Activated CD8-positive, alpha-beta memory T cell treated with anti-CD3 and anti-CD28 coated beads, Interleukin-2, amount 50 U/mL, for 24 hours (primary cell): ENCODE data around the gene RABGGTA.

Experiments
- DNase-seq: peaks from one replicate; pipeline ENCODE4 v3.0.0-alpha.2; 2020; ENCODE audit errors: extremely low read depth

The RABGGTA gene, protein sequence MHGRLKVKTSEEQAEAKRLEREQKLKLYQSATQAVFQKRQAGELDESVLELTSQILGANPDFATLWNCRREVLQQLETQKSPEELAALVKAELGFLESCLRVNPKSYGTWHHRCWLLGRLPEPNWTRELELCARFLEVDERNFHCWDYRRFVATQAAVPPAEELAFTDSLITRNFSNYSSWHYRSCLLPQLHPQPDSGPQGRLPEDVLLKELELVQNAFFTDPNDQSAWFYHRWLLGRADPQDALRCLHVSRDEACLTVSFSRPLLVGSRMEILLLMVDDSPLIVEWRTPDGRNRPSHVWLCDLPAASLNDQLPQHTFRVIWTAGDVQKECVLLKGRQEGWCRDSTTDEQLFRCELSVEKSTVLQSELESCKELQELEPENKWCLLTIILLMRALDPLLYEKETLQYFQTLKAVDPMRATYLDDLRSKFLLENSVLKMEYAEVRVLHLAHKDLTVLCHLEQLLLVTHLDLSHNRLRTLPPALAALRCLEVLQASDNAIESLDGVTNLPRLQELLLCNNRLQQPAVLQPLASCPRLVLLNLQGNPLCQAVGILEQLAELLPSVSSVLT

DNA sequence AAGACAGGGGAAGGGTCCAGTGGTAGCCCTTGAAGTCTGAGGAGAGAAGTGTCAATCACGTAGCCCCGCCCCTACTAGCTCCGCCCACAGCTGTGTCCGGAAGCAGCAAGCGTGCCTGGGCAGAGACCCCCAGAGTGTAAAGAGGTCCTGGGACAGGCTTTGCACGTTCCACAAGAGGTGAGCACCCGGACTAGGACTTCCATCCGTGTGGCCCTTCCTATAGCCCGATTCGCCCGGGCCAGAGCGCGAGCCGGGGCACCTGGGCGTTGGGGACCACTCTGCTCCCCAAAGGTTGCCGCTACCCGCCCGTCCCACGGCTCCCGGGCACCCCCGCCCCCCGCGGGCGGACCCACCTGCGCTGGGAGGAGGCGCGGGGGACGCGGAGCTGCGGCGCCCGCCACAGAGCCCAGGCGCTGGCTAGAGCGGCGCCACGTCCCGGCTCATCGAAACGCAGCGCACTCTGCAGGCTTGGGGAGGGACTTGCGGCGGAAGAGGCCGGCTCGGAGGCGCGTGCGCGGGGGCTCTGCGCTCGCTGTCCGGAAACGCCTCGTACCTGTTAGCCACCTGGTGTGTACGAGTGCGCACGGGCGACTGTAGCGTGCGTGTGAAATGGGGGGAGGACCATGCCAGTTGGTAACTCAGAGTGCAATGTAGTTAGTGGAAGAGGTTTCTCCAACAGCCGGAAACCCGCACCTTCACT, at the start of gene RABGGTA:
Gene RABGGTA, minus strand, starts transcription at position 464 of the 700 bp plus-strand sequence. CDS start 482 bp downstream, outside the sequence.
- peak; percentile 57 for DNase-seq

DNA sequence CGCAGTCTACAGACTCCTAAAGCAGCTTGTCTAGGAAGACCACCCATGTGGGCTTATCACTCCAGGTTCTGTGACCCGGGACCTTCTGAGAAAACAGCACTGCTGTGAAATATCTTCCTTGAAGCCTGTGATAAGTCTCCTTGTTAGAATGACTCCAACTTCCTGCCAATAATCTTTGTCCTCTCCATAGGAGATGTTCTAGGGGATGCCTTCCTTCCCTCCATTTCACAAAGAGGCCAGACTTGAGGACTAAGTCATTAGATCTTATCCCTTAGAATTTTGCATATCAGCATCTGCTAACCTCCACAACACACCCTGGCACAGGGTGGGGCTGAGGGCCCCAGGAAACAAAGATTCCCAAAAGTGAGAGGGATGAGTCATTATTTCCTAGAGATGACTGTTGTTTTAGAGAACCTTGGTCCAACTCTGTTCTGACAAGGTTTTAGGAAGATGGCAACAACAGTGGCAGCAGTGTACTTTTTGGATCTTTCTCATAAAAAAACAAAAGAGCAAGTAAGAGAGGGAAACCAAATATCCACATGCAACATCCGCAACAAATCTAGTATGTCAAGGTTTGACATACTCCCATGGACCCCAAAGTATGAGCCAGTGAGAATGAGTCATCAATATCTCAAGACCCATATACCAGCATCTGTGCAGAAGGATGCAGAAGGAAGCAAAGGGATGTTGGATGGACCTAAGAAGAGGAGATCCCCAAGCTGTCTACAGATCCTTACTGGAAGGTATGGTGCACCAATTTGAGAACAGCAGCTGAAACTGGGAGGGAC, 45.9 kb upstream of the RABGGTA start:
- DNase-seq: no peak

DNA sequence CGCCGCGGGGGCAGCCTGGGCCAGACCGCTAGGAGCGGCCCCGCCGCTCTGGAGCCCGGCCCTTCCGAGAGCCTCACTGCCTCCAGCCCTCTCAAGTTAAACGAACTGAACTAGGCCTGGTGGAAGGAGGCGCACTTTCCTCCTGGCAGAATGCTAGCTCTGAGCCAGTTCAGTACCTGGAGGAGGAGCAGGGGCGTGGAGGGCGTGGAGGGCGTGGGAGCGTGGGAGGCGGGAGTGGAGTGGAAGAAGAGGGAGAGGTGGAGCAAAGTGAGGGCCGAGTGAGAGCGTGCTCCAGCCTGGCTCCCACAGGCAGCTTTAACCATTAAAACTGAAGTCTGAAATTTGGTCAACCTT, 45.2 kb upstream of the RABGGTA start:
- no peak for DNase-seq

DNA sequence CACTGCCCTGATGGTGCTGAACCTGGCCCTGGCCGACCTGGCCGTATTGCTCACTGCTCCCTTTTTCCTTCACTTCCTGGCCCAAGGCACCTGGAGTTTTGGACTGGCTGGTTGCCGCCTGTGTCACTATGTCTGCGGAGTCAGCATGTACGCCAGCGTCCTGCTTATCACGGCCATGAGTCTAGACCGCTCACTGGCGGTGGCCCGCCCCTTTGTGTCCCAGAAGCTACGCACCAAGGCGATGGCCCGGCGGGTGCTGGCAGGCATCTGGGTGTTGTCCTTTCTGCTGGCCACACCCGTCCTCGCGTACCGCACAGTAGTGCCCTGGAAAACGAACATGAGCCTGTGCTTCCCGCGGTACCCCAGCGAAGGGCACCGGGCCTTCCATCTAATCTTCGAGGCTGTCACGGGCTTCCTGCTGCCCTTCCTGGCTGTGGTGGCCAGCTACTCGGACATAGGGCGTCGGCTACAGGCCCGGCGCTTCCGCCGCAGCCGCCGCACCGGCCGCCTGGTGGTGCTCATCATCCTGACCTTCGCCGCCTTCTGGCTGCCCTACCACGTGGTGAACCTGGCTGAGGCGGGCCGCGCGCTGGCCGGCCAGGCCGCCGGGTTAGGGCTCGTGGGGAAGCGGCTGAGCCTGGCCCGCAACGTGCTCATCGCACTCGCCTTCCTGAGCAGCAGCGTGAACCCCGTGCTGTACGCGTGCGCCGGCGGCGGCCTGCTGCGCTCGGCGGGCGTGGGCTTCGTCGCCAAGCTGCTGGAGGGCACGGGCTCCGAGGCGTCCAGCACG, 44.6 kb upstream of the RABGGTA start:
- no peak for DNase-seq

DNA sequence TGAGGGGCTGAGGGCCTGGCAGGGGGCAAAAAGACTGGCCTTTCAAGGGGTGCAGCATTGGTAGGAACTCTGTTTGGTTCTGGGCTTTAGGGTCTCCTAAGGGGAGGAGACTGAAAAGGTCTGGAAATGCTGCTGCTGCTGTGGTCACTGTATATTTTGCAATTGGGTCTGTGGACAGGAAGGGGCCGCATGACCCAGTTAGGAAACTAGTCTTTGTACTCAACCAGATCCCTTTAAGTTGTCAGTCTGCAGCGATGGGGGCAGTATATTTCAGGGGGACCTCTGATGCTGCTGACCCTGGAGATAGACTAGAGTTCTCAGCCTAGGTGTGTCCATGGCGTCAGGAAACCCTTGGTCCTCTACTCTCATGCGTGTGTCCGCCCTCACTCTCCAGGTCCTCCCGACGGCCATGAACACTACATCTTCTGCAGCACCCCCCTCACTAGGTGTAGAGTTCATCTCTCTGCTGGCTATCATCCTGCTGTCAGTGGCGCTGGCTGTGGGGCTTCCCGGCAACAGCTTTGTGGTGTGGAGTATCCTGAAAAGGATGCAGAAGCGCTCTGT, 43.9 kb upstream of the RABGGTA start:
- no peak for DNase-seq

DNA sequence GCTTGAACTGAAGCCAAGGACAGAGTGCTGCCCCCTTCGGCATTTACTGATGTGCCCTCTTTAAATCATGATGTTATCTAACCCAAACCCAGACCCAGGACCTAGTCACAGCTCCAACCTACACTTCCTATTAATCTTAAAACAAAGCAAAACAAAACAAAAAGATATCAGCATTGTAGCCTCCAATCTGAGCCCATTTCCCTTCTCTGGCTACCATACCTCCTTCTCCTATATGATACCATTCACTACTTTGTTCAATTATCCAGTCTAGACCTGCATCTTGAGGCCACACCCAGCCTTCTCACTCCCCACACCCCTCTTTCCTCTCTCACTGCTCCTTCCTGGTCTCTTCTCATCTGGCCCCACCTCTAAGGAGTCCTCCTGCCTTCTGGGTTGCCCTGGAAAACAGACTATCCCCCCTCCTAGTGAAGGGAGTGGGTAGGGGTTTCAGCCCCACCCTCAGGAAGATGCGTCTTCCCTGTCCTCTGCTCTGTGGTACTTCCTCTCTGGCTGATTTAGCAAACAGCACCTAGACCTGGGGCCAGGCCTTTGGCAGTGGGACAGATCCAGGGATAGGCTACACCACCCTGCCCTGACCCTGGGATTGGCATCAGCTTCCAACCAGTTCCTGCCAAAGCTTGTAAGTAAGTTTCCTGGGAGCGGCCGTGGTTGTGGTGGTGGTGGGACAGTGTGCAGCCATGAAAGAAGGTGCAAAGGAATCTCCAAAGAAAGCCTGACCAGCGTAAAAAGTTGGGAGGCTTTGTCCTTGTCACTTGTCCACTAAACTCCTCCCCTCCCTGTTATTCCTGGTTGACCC, 43.2 kb upstream of the RABGGTA start:
- no peak for DNase-seq

DNA sequence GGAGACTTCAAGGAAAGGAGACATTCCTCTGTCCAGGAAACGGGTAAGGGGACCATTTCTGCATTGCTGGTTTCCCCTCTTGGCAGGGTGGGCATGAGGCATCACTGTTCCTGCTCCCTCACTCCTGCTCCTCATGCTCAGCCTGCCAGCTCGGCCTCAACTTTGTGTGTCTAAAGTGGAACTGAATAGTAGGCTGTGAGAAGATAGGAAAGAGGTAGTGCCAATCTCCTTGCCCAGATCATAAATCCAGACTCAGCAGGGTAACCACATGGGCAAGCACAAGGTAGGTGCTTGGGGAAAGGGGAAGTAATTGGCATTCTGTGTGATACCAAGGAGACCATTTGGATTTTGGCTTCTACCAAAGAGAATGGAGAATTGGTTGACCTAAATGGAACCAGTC, 42.5 kb upstream of the RABGGTA start:
- DNase-seq: no peak

DNA sequence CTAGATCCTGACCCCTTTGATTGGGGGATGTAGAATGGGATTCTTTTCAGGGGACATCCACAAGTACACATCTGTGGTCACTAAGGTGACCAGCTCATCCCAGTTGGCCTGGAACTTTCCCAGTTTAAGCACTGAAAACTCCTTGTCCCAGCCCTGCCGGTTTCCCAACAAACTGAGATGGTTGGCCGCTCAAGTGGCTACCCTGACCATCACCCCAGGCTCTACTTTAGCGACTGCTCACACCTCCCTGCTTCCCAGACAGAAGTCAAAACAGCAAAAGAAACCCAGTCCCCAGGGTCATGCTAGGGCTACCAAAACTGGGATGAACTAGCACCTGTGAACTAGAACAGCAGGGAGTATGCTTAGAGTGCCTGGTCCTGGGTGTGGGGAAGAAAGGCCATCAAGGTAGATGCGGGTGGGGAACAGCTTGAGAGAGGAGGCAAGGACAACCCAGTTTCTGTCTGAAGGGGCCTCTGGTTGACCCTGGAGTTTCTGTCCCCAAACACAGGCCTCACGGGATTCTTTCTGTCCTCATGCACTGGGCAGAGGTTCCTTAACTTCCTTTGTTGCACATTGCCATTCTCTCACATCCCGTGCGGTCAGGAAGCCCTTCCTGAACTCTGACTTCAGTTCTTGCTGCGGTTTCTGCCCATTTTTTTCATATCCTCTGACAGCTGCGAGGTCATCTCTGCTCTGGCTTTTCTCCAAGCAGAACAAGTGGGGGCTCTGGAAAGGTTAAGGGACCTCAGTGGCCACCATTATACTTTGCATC, 41.5 kb upstream of the RABGGTA start:
- no peak for DNase-seq

DNA sequence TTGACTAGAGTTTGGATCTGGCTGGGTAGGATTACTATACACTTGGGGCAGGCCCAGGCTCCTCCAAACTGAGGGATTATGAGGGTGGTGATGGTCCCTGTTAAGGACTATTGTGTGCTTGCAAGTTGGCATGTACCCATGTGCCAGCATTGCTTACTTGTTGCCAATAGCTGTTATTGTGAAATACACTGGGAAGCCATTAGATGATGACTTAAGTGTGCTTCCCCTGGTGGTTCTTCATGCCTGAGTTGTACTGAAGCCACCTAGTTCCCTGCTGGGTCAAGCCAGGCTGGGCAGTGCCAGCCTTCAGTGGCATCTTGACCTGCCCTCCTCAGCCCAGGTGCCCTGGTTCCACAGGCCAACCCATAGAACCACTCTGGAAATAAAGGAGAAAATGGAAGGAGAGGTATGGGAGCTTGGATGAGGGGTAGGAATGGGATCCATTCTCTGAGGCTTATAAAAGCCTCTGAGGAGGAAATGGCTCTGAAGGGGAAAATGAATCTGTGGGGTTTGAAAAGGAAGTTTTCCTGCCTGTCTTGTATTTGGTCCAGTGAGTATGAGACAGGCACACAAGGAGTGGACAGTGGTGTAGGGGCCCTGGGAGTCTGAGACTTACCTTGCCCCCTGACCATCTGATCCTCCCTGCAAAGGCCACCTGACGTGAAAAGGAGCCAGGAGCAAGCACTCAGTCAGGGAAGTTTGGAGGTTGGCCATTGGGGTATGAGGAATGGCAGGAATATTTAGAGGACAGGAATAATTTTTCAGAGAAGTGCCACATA, 40.6 kb upstream of the RABGGTA start:
- no peak for DNase-seq

DNA sequence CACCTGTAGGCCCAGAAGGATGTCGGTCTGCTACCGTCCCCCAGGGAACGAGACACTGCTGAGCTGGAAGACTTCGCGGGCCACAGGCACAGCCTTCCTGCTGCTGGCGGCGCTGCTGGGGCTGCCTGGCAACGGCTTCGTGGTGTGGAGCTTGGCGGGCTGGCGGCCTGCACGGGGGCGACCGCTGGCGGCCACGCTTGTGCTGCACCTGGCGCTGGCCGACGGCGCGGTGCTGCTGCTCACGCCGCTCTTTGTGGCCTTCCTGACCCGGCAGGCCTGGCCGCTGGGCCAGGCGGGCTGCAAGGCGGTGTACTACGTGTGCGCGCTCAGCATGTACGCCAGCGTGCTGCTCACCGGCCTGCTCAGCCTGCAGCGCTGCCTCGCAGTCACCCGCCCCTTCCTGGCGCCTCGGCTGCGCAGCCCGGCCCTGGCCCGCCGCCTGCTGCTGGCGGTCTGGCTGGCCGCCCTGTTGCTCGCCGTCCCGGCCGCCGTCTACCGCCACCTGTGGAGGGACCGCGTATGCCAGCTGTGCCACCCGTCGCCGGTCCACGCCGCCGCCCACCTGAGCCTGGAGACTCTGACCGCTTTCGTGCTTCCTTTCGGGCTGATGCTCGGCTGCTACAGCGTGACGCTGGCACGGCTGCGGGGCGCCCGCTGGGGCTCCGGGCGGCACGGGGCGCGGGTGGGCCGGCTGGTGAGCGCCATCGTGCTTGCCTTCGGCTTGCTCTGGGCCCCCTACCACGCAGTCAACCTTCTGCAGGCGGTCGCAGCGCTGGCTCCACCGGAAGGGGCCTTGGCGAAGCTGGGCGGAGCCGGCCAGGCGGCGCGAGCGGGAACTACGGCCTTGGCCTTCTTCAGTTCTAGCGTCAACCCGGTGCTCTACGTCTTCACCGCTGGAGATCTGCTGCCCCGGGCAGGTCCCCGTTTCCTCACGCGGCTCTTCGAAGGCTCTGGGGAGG, 39.5 kb upstream of the RABGGTA start, which contains the start of gene LTB4R:
Gene LTB4R, plus strand, starts transcription at position 857 of the 959 bp plus-strand sequence. CDS start 4,150 bp downstream, outside the sequence.
- no peak for DNase-seq

DNA sequence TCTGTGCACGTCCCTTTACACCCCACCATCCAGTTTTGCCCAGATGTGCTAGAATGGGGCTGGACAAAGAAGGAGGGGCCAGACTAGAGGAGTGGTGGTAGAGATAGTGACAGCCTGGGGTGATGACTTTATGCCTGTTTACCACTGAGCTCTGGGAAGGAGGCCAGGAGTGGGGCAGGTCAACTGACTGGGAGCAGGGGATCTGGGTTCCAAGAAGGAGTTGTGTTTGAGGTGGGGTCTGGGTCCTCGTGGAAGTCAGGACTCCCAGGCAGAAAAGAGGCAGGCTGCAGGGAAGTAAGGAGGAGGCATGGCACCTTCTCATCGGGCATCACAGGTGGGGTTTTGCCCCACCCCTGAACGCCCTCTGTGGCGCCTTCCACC, 38.9 kb upstream of the RABGGTA start:
- no peak for DNase-seq

DNA sequence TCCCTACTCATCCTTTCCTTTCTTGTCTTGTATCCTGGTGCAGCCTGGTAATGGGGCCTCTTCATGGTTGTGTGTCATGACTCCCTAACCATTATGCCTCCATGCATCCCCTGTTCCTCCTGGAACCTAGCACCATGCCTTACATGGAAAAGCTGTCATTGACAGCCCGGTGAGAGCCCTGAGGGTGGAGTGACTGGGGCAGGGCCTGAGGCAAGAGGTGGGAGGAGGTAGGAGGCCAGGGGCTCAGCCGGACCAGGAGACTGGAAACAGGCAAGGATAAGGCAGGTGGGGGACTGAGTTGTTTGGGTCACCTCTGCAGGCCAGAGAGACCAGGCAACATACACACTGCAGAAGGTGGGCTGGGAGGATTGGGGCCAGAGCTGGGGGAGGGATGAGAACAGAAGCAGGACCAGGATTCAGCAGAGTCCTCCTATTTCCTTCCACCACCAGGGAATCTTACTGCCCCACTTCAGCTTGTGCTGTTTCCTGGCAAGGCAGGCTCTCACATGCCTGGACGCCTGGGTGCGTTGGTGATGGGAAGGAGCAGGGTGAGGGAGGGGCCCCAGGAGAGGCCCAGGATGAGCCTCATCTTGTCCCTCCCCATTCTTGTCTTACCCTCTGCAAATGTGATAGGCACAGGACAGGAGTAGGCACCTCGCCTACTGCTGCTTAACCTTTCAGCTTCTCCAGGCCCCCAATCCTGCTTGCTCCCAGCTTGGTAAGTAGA, 38.3 kb upstream of the RABGGTA start, which contains the start of gene LTB4R2:
Gene LTB4R2, plus strand, starts transcription at position 603 of the 727 bp plus-strand sequence. CDS start 525 bp downstream, outside the sequence.
- no peak for DNase-seq

DNA sequence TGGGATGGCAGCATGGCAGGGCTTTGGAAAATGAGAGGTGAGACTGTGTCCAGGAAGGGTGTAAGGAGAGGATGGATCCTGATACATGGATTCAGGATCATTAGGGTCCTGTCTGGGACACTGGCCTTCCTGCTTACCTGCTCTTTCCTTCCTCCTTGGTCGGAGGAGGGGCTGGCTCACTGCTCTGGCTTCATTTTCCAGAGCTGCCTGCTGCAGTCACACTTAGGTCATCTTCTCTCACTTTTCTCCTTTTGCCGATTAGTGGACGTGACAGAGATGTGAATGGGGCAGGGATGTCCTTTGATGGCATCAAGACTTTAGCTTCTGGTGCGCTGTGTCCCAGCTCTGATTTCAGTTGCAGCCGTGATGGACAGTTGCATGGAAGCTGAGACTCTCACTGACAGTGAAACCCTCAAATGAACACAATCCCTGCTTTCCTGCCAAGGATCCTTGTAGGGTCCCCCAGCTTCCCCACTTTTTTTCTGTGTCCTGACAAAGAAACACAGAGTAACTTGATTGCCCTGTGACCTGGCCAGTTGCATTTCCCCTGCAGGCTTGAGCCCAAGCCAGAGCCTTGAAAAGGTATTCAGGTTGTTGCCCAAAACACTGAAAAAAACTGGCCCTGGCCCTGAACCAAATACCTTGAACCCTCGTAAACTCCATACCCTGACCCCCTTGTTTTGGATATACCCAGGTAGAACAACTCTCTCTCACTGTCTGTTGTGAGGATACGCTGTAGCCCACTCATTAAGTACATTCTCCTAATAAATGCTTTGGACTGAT, 37.1 kb upstream of the RABGGTA start:
- DNase-seq: no peak

DNA sequence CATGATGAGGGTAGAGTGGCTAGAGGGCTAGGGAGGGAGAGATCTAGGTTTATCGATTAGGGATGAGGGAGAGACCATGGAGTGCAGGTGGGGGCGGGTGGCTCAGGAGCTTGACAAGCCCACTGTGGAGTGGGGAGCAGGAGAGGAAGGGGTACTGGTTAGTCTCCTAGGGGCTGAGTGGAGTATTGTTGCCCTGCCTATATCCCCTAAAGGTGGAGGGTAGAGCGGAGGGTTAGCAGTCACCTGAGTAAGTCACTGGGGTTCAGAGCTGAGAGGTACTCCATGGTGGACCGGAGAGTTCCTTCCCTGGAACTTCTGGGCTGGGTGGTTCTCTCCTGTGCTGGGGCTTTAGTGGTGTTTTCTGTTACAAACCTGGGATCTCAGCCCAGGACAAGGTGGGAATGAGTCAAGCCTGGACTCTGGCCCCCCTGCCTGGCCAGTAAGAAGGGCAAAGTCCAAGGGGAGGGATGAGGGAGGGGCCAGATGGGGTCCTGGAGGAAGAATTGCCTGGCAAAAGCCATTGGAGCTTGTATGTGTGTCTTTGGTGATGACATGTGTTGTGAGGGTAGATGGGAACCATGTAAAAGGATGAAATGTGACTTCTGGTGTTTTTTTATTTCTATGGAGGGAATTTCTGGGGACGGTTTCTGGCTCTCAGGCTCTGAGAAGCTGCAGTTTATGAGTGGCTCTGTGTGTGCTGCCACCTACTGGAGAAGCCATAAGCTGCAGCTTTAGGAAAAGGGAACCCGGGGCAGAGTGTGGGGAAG, 36.4 kb upstream of the RABGGTA start, which contains the start of gene CIDEB:
Gene CIDEB, minus strand, starts transcription at position 403 of the 767 bp plus-strand sequence. Its CDS starts 119 bp downstream, at position 284.
- DNase-seq: no peak

DNA sequence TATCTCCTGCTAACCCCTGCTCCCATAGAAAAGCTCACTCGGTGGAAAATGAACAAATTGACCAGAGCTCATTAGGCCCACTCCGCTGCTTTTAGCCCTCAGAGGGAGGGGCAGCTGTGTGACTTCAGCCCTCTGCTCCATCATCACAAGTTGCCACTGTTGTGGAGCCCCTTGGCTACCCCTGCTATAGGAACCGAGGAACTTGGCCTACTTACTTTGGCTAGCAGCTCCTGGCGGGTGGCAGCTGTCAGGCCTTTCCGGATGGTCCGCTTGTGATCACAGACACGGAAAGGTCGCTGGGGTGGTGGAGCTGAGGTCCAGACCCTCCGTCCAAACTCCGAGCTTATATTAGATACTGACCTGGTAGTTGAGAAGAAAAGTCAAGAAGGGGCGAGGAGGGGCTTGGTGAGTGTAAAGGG, 35.8 kb upstream of the RABGGTA start:
- DNase-seq: no peak
